C4-2B (cell line): ENCODE data around the gene INS.

Source experiments
- ZFX ChIP-seq: fragments of 450-650 bp; IDR thresholded peaks from 2 replicates; pipeline ENCODE4 v1.6.1; 2017
- TF ChIP-seq, protein P1 (sequence below): fragments of 450-650 bp; conservative IDR thresholded peaks from 2 replicates; pipeline ENCODE4 v1.5.1; 2017; ENCODE audit warnings: mild to moderate bottlenecking

- TF ChIP-seq, protein P1, sequence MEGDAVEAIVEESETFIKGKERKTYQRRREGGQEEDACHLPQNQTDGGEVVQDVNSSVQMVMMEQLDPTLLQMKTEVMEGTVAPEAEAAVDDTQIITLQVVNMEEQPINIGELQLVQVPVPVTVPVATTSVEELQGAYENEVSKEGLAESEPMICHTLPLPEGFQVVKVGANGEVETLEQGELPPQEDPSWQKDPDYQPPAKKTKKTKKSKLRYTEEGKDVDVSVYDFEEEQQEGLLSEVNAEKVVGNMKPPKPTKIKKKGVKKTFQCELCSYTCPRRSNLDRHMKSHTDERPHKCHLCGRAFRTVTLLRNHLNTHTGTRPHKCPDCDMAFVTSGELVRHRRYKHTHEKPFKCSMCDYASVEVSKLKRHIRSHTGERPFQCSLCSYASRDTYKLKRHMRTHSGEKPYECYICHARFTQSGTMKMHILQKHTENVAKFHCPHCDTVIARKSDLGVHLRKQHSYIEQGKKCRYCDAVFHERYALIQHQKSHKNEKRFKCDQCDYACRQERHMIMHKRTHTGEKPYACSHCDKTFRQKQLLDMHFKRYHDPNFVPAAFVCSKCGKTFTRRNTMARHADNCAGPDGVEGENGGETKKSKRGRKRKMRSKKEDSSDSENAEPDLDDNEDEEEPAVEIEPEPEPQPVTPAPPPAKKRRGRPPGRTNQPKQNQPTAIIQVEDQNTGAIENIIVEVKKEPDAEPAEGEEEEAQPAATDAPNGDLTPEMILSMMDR = no peak
- no peak for TF ChIP-seq ZFX
These were observed 33.4 kb downstream of the INS start for GRCh38 chr11:2127482-2128129.
